K562 (cell line): ENCODE data around the gene MRPL33. TPM values are rescaled to one million over a fixed set of nuclear protein-coding genes. Genes with fewer than 3 reads are reported as not detected.

Experiments
- ATAC-seq: fragments of 200-7000 bp; cut with Tn5 transposase; 3 replicates; pipeline ENCODE4 v1.9.1; 2020; ENCODE audit warnings: moderate library complexity
- BruUV-seq: library from RNA; stranded (reverse); fragments of 400-500 nt; replicated peaks from 2 replicates; lab custom pipeline; 2021; lab: Mats Ljungman, UMichigan
- CTCF ChIA-PET: fragments of 300-600 bp; formaldehyde crosslinking; extraction: SDS; loops from one replicate; lab custom pipeline; 2021; ENCODE audit warnings: low intra/inter-chr PET ratio; lab: Yijun Ruan, JAX
- POLR2A ChIA-PET: fragments of 300-600, 350-650 bp; sonication (Branson Sonifier 250); formaldehyde crosslinking; extraction: SDS; loops from one replicate; lab custom pipeline; 2021; ENCODE audit warnings: antibody characterized with exemption, inconsistent platforms; lab: Yijun Ruan, JAX
- DNase-seq, 4 experiments: peaks; one replicate each; pipeline versions ENCODE4 v3.0.0 to v3.0.0-alpha.2; 2011 to 2018; ENCODE audit warnings: low spot score in 3 of 4, mixed read lengths in 3 of 4; ENCODE audit errors: extremely low read depth in 1 of 4
- FAIRE-seq: peaks from 2 replicates; lab custom pipeline; 2011; peaks lifted over from hg19 to GRCh38; lab: Jason Lieb, UNC
- H2AFZ ChIP-seq: 2 replicates; pipeline ENCODE4 v1.6.0; 2011; ENCODE audit warnings: low read depth, low read length, control low read depth, inconsistent platforms
- H3K27ac ChIP-seq: fragments of 200-600 bp; 3 replicates; pipeline ENCODE4 v1.8.0; 2011; ENCODE audit warnings: low read depth, mild to moderate bottlenecking, control low read depth, inconsistent platforms, low read length, moderate library complexity, mixed read lengths; ENCODE audit errors: extremely low read depth
- H3K27me3 ChIP-seq, 2 experiments: fragments of 300-600 bp in 1 of 2; 2 replicates in 1 of 2; 3 replicates in 1 of 2; pipeline versions ENCODE4 v1.6.0 to v1.8.0; 2011; ENCODE audit warnings: inconsistent platforms in 2 of 2, low read length in 2 of 2, mild to moderate bottlenecking in 1 of 2, mixed read lengths in 1 of 2, moderate library complexity in 1 of 2; ENCODE audit not compliant: control insufficient read depth in 2 of 2, insufficient read depth in 2 of 2
- H3K36me3 ChIP-seq: fragments of 300-600 bp; 3 replicates; pipeline ENCODE4 v1.8.0; 2011; ENCODE audit warnings: mild to moderate bottlenecking, low read length, inconsistent platforms; ENCODE audit not compliant: control insufficient read depth, insufficient read depth
- H3K4me1 ChIP-seq, 2 experiments: fragments of 200-600 bp in 1 of 2; replicated peaks in 1 of 2; 2 replicates in 1 of 2; 3 replicates in 1 of 2; pipeline versions ENCODE4 v1.5.1 to v1.8.0; 2011; ENCODE audit warnings: inconsistent platforms in 2 of 2, low read length in 2 of 2, mild to moderate bottlenecking in 1 of 2, mixed read lengths in 1 of 2, moderate library complexity in 1 of 2; ENCODE audit not compliant: control insufficient read depth in 2 of 2, insufficient read depth in 2 of 2
- H3K4me2 ChIP-seq: 2 replicates; pipeline ENCODE4 v1.6.1; 2011; ENCODE audit warnings: low read length, control low read depth, inconsistent platforms, mixed read lengths; ENCODE audit not compliant: insufficient read depth
- H3K4me3 ChIP-seq: fragments of 200-600 bp; sonication (generic), shearing (Covaris generic); 2 replicates; pipeline ENCODE4 v1.5.1; 2016; ENCODE audit warnings: control low read depth, inconsistent platforms
- H3K79me2 ChIP-seq: fragments of 200-600 bp; 3 replicates; pipeline ENCODE4 v1.8.0; 2011; ENCODE audit warnings: low read length, inconsistent platforms; ENCODE audit not compliant: control insufficient read depth, insufficient read depth
- H3K9ac ChIP-seq, 2 experiments: 2 replicates each; pipeline versions ENCODE4 v1.6.0 to v1.6.1; 2011; ENCODE audit warnings: low read depth in 2 of 2, low read length in 2 of 2, control low read depth in 1 of 2, inconsistent platforms in 1 of 2, mild to moderate bottlenecking in 1 of 2, mixed read lengths in 1 of 2; ENCODE audit not compliant: insufficient read depth in 1 of 2
- H3K9me1 ChIP-seq: one replicate; pipeline ENCODE4 v1.6.0; 2011; ENCODE audit warnings: inconsistent platforms, mild to moderate bottlenecking, low read length, moderate library complexity; ENCODE audit not compliant: control insufficient read depth, insufficient read depth
- H3K9me3 ChIP-seq: replicated peaks from 2 replicates; pipeline ENCODE4 v1.5.1; 2011; ENCODE audit warnings: low read depth, low read length, inconsistent platforms; ENCODE audit not compliant: control insufficient read depth, insufficient read depth
- H4K20me1 ChIP-seq: replicated peaks from 2 replicates; pipeline ENCODE4 v1.6.1; 2011; ENCODE audit warnings: low read length, inconsistent platforms, mixed read lengths; ENCODE audit not compliant: control insufficient read depth, insufficient read depth
- EWSR1 ChIP-seq: fragments of 450-650 bp; IDR thresholded peaks from 2 replicates; pipeline ENCODE4 v1.6.1; 2018; ENCODE audit warnings: borderline replicate concordance, mild to moderate bottlenecking, low read depth, moderate library complexity; ENCODE audit not compliant: partially characterized antibody
- HDAC3 ChIP-seq: fragments of 450-650 bp; IDR thresholded peaks from 2 replicates; pipeline ENCODE4 v1.6.1; 2018; ENCODE audit warnings: borderline replicate concordance, mild to moderate bottlenecking, moderate library complexity; ENCODE audit not compliant: partially characterized antibody
- NCOA4 ChIP-seq: fragments of 450-650 bp; IDR thresholded peaks from 2 replicates; pipeline ENCODE4 v1.6.1; 2018; ENCODE audit warnings: mild to moderate bottlenecking; ENCODE audit not compliant: partially characterized antibody
- NR4A1 ChIP-seq, 2 experiments: fragments of 250-450 bp in 1 of 2; fragments of 450-650 bp in 1 of 2; sonication (Bioruptor Pico) in 1 of 2; IDR thresholded peaks; 2 replicates each; pipeline versions ENCODE4 v1.4.0 to v1.6.1; 2016 to 2020; ENCODE audit warnings: mild to moderate bottlenecking in 2 of 2, missing compliant biosample characterization in 1 of 2, missing genetic modification characterization in 1 of 2, moderate library complexity in 1 of 2
- PCBP2 ChIP-seq: fragments of 200-400 bp; formaldehyde crosslinking; IDR thresholded peaks from 2 replicates; pipeline ENCODE4 v1.6.1; 2018; ENCODE audit warnings: low read length, low read depth, mild to moderate bottlenecking, moderate library complexity; ENCODE audit not compliant: poor library complexity, severe bottlenecking
- PURB ChIP-seq: sonication (generic); formaldehyde crosslinking; IDR thresholded peaks from 2 replicates; pipeline ENCODE4 v1.9.0; 2021; ENCODE audit warnings: low read depth, mild to moderate bottlenecking, missing genetic modification reagents
- SP1 ChIP-seq: sonication (generic); formaldehyde crosslinking; IDR thresholded peaks from 2 replicates; pipeline ENCODE4 v1.8.1; 2022; ENCODE audit warnings: mild to moderate bottlenecking, missing genetic modification reagents
- XRCC3 ChIP-seq: fragments of 450-650 bp; IDR thresholded peaks from 2 replicates; pipeline ENCODE4 v1.6.1; 2017; ENCODE audit warnings: mild to moderate bottlenecking, moderate library complexity
- ZBTB12 ChIP-seq: fragments of 250-450 bp; sonication (Bioruptor Pico); IDR thresholded peaks from 2 replicates; pipeline ENCODE4 v1.4.0; 2020
- ZNF316 ChIP-seq: fragments of 450-650 bp; IDR thresholded peaks from 2 replicates; pipeline ENCODE4 v1.6.1; 2016
- ZNF507 ChIP-seq: conservative IDR thresholded peaks from 2 replicates; pipeline ENCODE4 v1.6.1; 2017; ENCODE audit warnings: missing genetic modification characterization, missing compliant biosample characterization
- ZNF584 ChIP-seq: fragments of 200-800 bp; sonication (Bioruptor generic); IDR thresholded peaks from 2 replicates; pipeline ENCODE4 v1.6.1; 2016; ENCODE audit warnings: low read depth, mild to moderate bottlenecking, missing genetic modification characterization, missing compliant biosample characterization
- WGBS: fragments of 100-300 bp; shearing (Covaris generic); methylation state at CpG from one replicate; pipeline ENCODE4 v1.1.6; 2016; ENCODE audit warnings: low coverage, mixed read lengths; ENCODE audit not compliant: insufficient coverage; ENCODE audit errors: missing lambda C conversion rate; 5-methylcytosine and 5-hydroxymethylcytosine counted together
- in situ Hi-C: fragments of 300-500 bp; cut with MboI; formaldehyde crosslinking; loops from 4 replicates; pipeline ENCODE4 v1.15.0; 2018; ENCODE audit warnings: inconsistent platforms, mixed read lengths
- intact Hi-C: fragments of 100-400 bp; cut with micrococcal nuclease; formaldehyde crosslinking; loops from 2 replicates; pipeline ENCODE4 v1.14.2; 2022
- polyA plus RNA-seq, 8 experiments: library from polyadenylated mRNA; depleted of rRNA in 4 of 8; stranded (reverse) in 5 of 8; unstranded in 3 of 8; fragments of >200 nt; fragmentation: Nextera tagmentation in 2 of 8; fragmentation: Illumina TruSeq in 1 of 8; extraction: Ambion mirVana in 2 of 8; extraction: Trizol in 1 of 8; gene quantifications; 2 replicates each; pipeline versions ENCODE4 v1.2.1 to v1.2.3, GENCODE V29; 2011 to 2014; ENCODE audit warnings: inconsistent platforms in 1 of 8, missing spikeins in 1 of 8
- total RNA-seq, 7 experiments: library from RNA; depleted of rRNA in 6 of 7; stranded (reverse); fragments of >200 nt in 6 of 7; fragmentation: Illumina TruSeq in 2 of 7; extraction: Trizol in 2 of 7; gene quantifications; 2 replicates each; pipeline versions ENCODE4 v1.2.1 to v1.2.3, GENCODE V29; 2011 to 2021; ENCODE audit warnings: low replicate concordance in 1 of 7
- TF ChIP-seq, protein P1 (sequence below): fragments of 450-650 bp; IDR thresholded peaks from 2 replicates; pipeline ENCODE4 v1.6.1; 2016; ENCODE audit warnings: antibody characterized with exemption

Gene MRPL33
- total and polyA plus RNA-seq, 9 of the 15 experiments (the other 6 are each of a cell fraction or from before 2014, with no cell fraction given): 68.3 to 338 (median 226) TPM

DNA sequence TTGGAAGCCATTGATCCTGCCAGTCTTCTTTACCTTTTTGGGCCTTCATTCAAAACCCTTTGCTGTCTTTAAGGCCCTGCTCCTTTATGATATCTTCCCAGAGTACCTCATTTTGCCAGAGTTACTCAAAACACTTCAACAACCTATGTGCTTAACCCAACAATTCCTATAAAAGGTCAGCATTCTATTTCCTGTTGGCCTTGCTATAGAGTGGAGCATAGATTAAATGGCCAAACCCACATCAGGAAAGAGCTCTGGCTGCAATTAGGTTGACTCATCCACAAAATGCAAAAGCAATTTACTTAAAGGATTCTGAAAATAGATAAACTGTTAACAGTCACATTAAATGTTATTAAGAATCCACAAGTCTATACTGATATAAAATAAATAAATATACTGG is 21.2 kb downstream of the MRPL33 start:
- CTCF ChIA-PET: no interaction called here
- Histone ChIP-seq H3K27me3 (peaks cover 8 to 13% of the 10 kb centered on the region in 2 experiments; a peak in 4 of 5 replicates), H3K36me3 (no peaks in the 10 kb centered on the region), H3K4me2 (no peak overlapping the region), H3K4me3 (no peak overlapping the region), H3K9me3 (no peaks in the 10 kb centered on the region)
- in situ Hi-C loops: no loop called here
- ATAC-seq: no peak
- FAIRE-seq: no peak
- intact Hi-C loops: no loop called here
- BruUV-seq: no TSS peak
- TF ChIP-seq ZNF316 (no peak), ZNF507 (tag) (no peak), EWSR1 (no peak), NR4A1 (CRISPR knock-in tag; IDR thresholded peaks at IDR 0.05) (no peak), NR4A1 (tag; IDR thresholded peaks at IDR 0.05) (no peak), NCOA4 (no peak)
- TF ChIP-seq, all 486 proteins: peak for 0
- no peak overlapping the region for H3K9ac ChIP-seq
- no peaks in the 10 kb centered on the region for H3K4me1 ChIP-seq
- no peak overlapping the region for H2AFZ ChIP-seq
- H3K9me1 ChIP-seq: no peaks in the 10 kb centered on the region
- no peak overlapping the region for H3K27ac ChIP-seq
- H4K20me1 ChIP-seq: no peaks in the 10 kb centered on the region
- H3K79me2 ChIP-seq: no peaks in the 10 kb centered on the region
- DNase-seq: no peak
- POLR2A ChIA-PET: interaction anchor here (0.6 to 1.0 kb wide), 2 partner anchors 20 to 625 kb away, joined by 3 read pairs; no protein-coding TSS in a partner anchor

DNA sequence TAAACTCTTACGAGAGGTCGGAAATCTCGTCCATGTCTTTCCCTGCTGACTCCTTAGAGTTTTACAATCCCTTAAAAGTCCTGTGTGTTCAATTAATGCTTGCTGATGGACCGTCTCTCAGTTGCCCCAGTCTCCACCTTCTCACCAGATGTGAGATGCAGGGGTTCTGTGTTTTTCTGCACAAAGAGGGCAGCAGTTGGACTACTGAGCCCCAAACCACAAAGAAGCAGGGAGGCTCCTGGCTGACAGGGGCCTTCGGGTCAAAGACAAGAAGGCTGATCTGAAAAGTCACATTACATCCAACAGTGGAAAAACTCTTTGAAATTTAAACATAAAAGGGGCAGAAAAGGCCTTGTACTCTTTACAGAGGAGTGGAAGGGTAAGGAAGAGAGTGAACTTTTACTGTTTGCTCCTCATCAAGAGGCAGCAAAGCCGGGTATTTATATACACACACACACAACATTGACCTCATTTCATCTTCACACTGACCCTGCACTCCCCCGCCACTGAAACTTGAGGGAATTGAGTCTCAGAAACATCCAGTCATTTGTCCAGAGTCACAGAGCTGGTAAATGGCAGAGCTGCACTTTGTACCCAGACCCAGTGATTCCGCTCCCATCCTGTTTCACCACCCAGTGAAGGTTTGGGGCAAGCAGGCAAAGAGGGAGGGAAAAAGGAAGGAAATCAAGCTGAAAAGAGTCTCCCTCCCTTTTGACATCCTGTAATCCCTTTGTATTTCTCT is 23.7 kb downstream of the MRPL33 start:
- no peaks in the 10 kb centered on the region for H3K79me2 ChIP-seq
- no peak overlapping the region for H2AFZ ChIP-seq
- FAIRE-seq: no peak
- H3K9me3 ChIP-seq: no peaks in the 10 kb centered on the region
- no peak overlapping the region for H3K4me2 ChIP-seq
- H3K27me3 ChIP-seq: peaks cover 17 to 31% of the 10 kb centered on the region in 2 experiments
- no peak for DNase-seq
- ATAC-seq: no peak
- no peak overlapping the region for H3K27ac ChIP-seq
- no peaks in the 10 kb centered on the region for H3K9me1 ChIP-seq
- CTCF ChIA-PET: no interaction called here
- BruUV-seq: no TSS peak
- H3K4me3 ChIP-seq: no peak overlapping the region
- no peak overlapping the region for H3K9ac ChIP-seq
- in situ Hi-C loops (no loop called here), intact Hi-C loops (no loop called here)
- H3K4me1 ChIP-seq: no peaks in the 10 kb centered on the region; a peak in 1 of 5 replicates
- H4K20me1 ChIP-seq: no peaks in the 10 kb centered on the region; the same call in 1 of the 2 replicates
- WGBS: 6% methylated on average over 8 of the region's 8 CpGs
- POLR2A ChIA-PET: no interaction called here
- no peaks in the 10 kb centered on the region for H3K36me3 ChIP-seq
- TF ChIP-seq ZBTB12 (CRISPR knock-in tag): no peak
- TF ChIP-seq XRCC3: no peak
- no peak for TF ChIP-seq SP1 (CRISPR knock-in tag)
- no peak for TF ChIP-seq HDAC3
- TF ChIP-seq, protein P1, sequence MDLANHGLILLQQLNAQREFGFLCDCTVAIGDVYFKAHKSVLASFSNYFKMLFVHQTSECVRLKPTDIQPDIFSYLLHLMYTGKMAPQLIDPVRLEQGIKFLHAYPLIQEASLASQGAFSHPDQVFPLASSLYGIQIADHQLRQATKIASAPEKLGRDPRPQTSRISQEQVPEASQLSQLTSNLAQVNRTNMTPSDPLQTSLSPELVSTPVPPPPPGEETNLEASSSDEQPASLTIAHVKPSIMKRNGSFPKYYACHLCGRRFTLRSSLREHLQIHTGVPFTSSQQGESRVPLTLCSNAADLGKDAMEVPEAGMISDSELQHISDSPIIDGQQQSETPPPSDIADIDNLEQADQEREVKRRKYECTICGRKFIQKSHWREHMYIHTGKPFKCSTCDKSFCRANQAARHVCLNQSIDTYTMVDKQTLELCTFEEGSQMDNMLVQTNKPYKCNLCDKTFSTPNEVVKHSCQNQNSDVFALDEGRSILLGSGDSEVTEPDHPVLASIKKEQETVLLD: no peak
- no peak for TF ChIP-seq ZNF584 (CRISPR knock-in tag)
- no peak for TF ChIP-seq PURB (CRISPR knock-in tag)
- TF ChIP-seq PCBP2: no peak
